Activated CD4-positive, alpha-beta memory T cell treated with anti-CD3 and anti-CD28 coated beads for 36 hours (primary cell): ENCODE measurements around the gene ANKRD6. TPM values are rescaled to one million over a fixed set of nuclear protein-coding genes. Genes with fewer than 3 reads are reported as not detected.
"Not testable (repeated sequence)": the region's sequence is repeated elsewhere in the genome, so short reads cannot be mapped to it uniquely, and the experiment has no call there.

Source experiments
- CTCF ChIA-PET: fragments of 350-600 bp; sonication (Branson Sonifier 250); formaldehyde crosslinking; loops from one replicate; lab custom pipeline; 2021; ENCODE audit warnings: antibody characterized with exemption, inconsistent platforms; lab: Charles Lee
- POLR2A ChIA-PET: fragments of 350-600 bp; sonication (Branson Sonifier 250); formaldehyde crosslinking; loops from one replicate; lab custom pipeline; 2021; ENCODE audit warnings: antibody characterized with exemption; lab: Charles Lee
- DNase-seq: peaks from one replicate; pipeline ENCODE4 v3.0.0-alpha.2; 2020
- H3K27ac Mint-ChIP-seq: one replicate; pipeline ENCODE4 v1.8.0; 2021; ENCODE audit warnings: mixed read lengths
- H3K27me3 Mint-ChIP-seq: one replicate; pipeline ENCODE4 v1.8.0; 2021; ENCODE audit warnings: mixed read lengths
- H3K36me3 Mint-ChIP-seq: one replicate; pipeline ENCODE4 v1.8.0; 2021; ENCODE audit warnings: mixed read lengths
- H3K4me1 Mint-ChIP-seq: one replicate; pipeline ENCODE4 v1.8.0; 2021; ENCODE audit warnings: low read depth, mixed read lengths
- H3K4me3 Mint-ChIP-seq: one replicate; pipeline ENCODE4 v1.8.0; 2021; ENCODE audit warnings: mild to moderate bottlenecking, mixed read lengths
- H3K9me3 Mint-ChIP-seq: one replicate; pipeline ENCODE4 v1.8.0; 2021; ENCODE audit warnings: mixed read lengths
- intact Hi-C: fragments of 100-400 bp; cut with micrococcal nuclease; formaldehyde crosslinking; loops from one replicate; pipeline ENCODE4 v1.15.1; 2023
- total RNA-seq, 2 experiments: library from RNA; stranded (reverse); gene quantifications; one replicate each; pipeline ENCODE4 v1.2.3, GENCODE V29; 2021

The ANKRD6 gene
- total RNA-seq, 2 experiments from 2014 or later: 3.1 to 4.0 TPM

DNA sequence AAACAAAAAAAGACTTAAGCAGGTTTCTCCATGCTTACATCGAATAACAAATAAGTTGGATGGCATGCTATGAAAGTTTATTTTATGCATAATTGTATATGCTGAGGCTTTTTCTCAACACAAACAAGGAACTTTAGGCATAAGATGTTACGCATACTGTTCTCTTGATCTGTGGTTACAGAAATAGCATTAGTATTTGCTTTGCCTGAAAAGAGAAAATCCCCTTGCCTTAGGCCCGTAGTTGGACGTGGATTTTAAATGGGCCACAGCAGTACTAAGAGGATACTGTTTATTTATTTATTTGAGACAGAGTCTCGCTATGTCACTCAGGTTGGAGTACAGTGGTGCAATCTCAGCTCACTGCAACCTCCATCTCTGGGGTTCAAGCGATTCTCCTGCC lies 186.6 kb downstream of the ANKRD6 start:
- POLR2A ChIA-PET: no interaction called here
- intact Hi-C loops: no loop called here
- no peaks in the 10 kb centered on the region for H3K36me3 Mint-ChIP-seq

DNA sequence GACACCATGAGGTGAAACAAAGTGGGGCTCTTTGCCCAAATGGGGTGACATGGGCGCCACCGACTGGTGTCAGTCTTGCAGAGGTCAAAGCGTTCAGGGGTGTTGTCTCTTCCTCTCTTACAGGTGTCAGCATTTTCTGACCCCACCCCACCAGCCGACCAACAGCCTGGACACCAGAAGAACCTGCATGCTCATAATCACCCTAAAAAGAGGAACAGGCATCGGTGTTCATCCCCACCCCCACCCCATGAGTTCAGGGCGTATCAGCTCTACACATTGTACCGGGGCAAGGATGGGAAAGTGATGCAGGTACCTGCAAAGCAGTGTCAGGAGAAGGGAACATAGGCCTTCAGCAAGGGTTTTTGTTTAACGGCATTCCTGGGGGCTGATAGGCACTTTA lies 190.8 kb downstream of the ANKRD6 start:
- intact Hi-C loops: no loop called here

More for the DNA sequence above, 186.6 kb downstream of the ANKRD6 start:
- CTCF ChIA-PET: interaction anchor here (1.0 to 1.5 kb wide), 3 partner anchors 11 to 247 kb away, joined by 3 to 5 read pairs (median 3); no protein-coding TSS in a partner anchor
- Mint-ChIP-seq H3K4me3 (no peak overlapping the region), H3K4me1 (no peaks in the 10 kb centered on the region), H3K27me3 (no peaks in the 10 kb centered on the region), H3K9me3 (no peaks in the 10 kb centered on the region), H3K27ac (no peak overlapping the region)
- no peak for DNase-seq

DNA sequence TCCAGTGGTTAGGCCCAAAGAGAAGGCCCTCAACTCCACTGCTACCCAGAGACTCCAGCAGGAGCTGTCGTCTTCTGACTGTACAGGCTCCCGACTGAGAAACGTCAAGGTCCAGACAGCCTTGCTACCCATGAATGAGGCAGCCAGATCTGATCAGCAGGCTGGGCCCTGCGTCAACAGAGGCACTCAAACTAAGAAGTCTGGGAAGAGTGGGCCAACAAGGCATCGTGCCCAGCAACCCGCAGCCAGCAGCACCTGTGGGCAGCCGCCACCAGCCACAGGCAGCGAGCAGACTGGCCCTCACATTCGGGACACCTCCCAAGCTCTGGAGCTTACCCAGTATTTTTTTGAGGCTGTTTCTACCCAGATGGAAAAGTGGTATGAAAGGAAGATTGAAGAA lies 197.5 kb downstream of the ANKRD6 start:
- POLR2A ChIA-PET: no interaction called here

More for the DNA sequence above, 190.8 kb downstream of the ANKRD6 start:
- Mint-ChIP-seq H3K4me1 (no peaks in the 10 kb centered on the region), H3K27ac (no peak overlapping the region), H3K36me3 (no peaks in the 10 kb centered on the region), H3K27me3 (no peaks in the 10 kb centered on the region), H3K9me3 (no peaks in the 10 kb centered on the region), H3K4me3 (no peak overlapping the region)
- CTCF ChIA-PET: interaction anchor here (1.1 kb wide), 1 partner anchor 13 kb away, joined by 6 read pairs; no protein-coding TSS in a partner anchor
- POLR2A ChIA-PET: no interaction called here
- no peak for DNase-seq

DNA sequence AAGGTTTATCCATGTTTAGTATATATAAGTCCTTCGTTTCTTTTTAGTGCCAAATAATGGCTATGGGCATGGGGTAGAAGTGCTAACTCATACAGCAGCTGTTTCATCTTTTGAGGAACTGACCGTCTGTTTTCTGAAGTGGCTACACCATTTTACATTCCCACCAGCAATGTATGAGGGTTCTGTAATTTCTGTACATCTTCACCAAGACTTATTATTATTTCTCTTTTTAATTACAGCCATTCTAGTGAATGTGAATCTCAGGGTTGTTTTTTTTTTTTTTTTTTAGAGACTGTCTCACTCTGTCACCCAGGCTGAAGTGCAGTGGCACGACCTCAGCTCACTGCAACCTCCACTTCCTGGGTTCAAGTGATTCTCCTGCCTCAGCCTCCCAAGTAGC lies 203.5 kb downstream of the ANKRD6 start:
- H3K27me3 Mint-ChIP-seq, H3K4me3 Mint-ChIP-seq, H3K9me3 Mint-ChIP-seq, POLR2A ChIA-PET, intact Hi-C loops, H3K27ac Mint-ChIP-seq, DNase-seq: not testable (repeated sequence)
- peaks cover 32% of the 10 kb centered on the region for H3K4me1 Mint-ChIP-seq
- CTCF ChIA-PET: interaction anchor here (0.7 to 2.6 kb wide), 2 partner anchors 23 to 264 kb away, joined by 3 to 10 read pairs; no protein-coding TSS in a partner anchor
- peaks cover 26% of the 10 kb centered on the region for H3K36me3 Mint-ChIP-seq

More for the DNA sequence above, 197.5 kb downstream of the ANKRD6 start:
- CTCF ChIA-PET: interaction anchor here (1.1 kb wide), 1 partner anchor 258 kb away, joined by 4 read pairs; no protein-coding TSS in a partner anchor
- H3K4me3 Mint-ChIP-seq: no peak overlapping the region
- intact Hi-C loops: no loop called here
- no peak for DNase-seq
- no peaks in the 10 kb centered on the region for H3K27me3 Mint-ChIP-seq
- no peaks in the 10 kb centered on the region for H3K4me1 Mint-ChIP-seq
- no peaks in the 10 kb centered on the region for H3K9me3 Mint-ChIP-seq
- peaks cover 8% of the 10 kb centered on the region for H3K36me3 Mint-ChIP-seq
- no peak overlapping the region for H3K27ac Mint-ChIP-seq

DNA sequence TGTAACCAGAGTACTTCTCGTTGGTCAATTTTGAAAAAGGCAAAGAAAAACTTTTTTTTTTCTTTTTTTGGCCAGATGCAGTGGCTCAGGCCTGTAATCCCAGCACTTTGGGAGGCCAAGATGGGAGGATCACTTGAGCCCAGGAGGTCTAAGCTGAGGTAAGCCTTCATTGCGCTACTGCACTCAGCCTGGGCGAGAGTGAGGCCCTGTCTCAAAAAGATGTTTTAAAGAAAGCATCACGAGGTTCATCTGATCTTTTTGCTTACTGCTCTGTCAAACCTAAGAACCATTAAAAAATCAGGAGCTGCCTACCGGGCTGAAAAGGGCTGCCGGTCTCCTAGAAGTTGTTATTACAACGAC lies 205.0 kb downstream of the ANKRD6 start:
- peaks cover 27% of the 10 kb centered on the region for H3K36me3 Mint-ChIP-seq
- CTCF ChIA-PET: interaction anchor here (0.8 to 3.6 kb wide), 6 partner anchors 182 to 655 kb away, joined by 3 to 21 read pairs (median 7); partner anchors contain the start of genes ANKRD6 and MDN1
- no peaks in the 10 kb centered on the region for H3K27me3 Mint-ChIP-seq
- H3K9me3 Mint-ChIP-seq: no peaks in the 10 kb centered on the region
- peak overlapping the region; percentile 96 for H3K27ac Mint-ChIP-seq
- intact Hi-C loops: loop anchor here (1.0 to 2.0 kb wide), 5 partner anchors 28 to 949 kb away; partner anchors contain the start of genes ANKRD6, CASP8AP2, MAP3K7 and PNRC1
- POLR2A ChIA-PET: interaction anchor here (0.6 to 1.1 kb wide), 10 partner anchors 15 to 556 kb away, joined by 3 to 7 read pairs (median 3); partner anchors contain the start of genes CASP8AP2, MDN1, RRAGD and UBE2J1
- no peak for DNase-seq
- peaks cover 32% of the 10 kb centered on the region for H3K4me1 Mint-ChIP-seq
- peak overlapping the region; percentile 81 for H3K4me3 Mint-ChIP-seq

DNA sequence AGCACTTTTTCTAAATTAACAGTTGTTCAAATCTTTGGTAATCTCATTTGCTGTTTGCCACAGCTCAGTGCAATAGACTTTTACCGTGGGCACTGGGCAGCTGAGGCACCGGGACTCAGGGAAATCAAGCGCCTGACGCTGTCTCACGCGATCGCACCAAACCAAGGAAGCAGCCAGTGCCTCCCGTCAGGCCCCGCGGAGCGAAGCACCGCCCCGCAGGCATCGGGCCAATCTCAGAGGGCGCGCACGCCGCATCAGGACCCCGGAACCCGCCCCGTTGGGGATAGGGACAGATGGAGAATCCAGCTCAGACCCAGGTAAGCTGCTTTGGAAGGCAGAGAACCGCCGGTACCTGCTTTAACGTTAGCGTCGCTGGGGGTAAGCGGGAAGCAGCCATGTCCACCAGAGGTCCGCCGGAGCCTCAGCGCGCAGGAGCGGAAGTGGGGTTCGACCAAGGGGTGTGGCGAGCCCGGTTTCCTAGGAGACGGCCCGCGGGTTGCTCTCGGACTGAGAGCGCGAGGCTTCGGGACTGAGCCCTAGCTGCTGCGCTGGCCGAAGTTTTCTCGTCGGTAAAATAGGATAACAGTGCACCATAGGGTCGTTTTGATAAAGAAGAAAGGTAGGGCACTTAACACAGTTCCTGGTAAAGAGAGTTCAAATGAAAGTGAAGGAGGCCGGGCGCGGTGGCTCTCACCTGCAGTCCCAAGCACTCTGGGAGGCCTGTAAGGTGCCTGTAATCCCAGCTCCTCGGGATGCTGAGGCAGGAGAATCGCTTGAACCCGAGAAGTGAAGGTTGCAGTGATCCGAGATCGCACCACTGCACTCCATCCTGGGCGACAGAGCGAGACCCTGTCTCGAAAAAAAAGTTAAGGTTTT lies 205.6 kb downstream of the ANKRD6 start, which contains the start of gene LYRM2:
LYRM2 (minus strand) TSS at position 428 of the 876 bp plus-strand sequence; CDS start at position 397, 31 bp downstream.
- peaks cover 32% of the 10 kb centered on the region for H3K4me1 Mint-ChIP-seq
- DNase-seq: peak; percentile 95
- intact Hi-C loops: loop anchor here (1.0 to 2.0 kb wide), 5 partner anchors 28 to 949 kb away; partner anchors contain the start of genes ANKRD6, CASP8AP2, MAP3K7 and PNRC1
- ChIA-PET CTCF (interaction anchor here (0.8 to 3.6 kb wide), 7 partner anchors 9 to 656 kb away, joined by 3 to 21 read pairs (median 4); partner anchors contain the start of genes ANKRD6 and MDN1), POLR2A (interaction anchor here (0.8 to 1.5 kb wide), 10 partner anchors 15 to 556 kb away, joined by 3 to 5 read pairs (median 3); partner anchors contain the start of genes ANKRD6, CASP8AP2, RRAGD and UBE2J1)
- H3K36me3 Mint-ChIP-seq: peaks cover 33% of the 10 kb centered on the region
- peak within 1 kb of the TSS; percentile 81 for H3K4me3 Mint-ChIP-seq
- H3K27ac Mint-ChIP-seq: peak within 1 kb of the TSS; percentile 96
- H3K9me3 Mint-ChIP-seq: no peaks in the 10 kb centered on the region
- H3K27me3 Mint-ChIP-seq: no peaks in the 10 kb centered on the region

DNA sequence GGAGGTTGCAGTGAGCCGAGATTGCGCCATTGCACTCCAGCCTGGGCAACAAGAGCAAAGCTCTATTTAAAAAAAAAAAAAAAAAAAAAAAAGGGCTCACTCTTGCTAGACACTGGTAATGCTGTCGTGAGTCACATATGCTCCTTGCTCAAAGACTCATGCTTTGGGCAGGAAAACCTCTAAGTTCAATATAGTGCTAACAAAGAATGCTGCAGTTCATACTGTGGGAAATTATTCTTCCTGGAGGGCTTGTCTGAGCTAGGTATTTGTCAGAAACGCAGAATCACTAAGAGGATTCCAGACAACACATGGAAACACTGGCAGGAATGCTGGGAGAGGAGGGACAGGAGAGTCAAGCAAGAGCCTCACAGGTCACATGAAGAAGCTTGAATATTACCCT lies 207.9 kb downstream of the ANKRD6 start:
- no peak overlapping the region for H3K27ac Mint-ChIP-seq
- no peak overlapping the region for H3K4me3 Mint-ChIP-seq
- intact Hi-C loops: no loop called here
- H3K9me3 Mint-ChIP-seq: no peaks in the 10 kb centered on the region
- no peaks in the 10 kb centered on the region for H3K27me3 Mint-ChIP-seq
- CTCF ChIA-PET: interaction anchor here (0.5 to 3.6 kb wide), 2 partner anchors 209 to 284 kb away, joined by 4 to 21 read pairs; partner anchors contain the start of gene ANKRD6
- POLR2A ChIA-PET: no interaction called here
- no peak for DNase-seq
- H3K4me1 Mint-ChIP-seq: peaks cover 32% of the 10 kb centered on the region
- peaks cover 39% of the 10 kb centered on the region for H3K36me3 Mint-ChIP-seq

DNA sequence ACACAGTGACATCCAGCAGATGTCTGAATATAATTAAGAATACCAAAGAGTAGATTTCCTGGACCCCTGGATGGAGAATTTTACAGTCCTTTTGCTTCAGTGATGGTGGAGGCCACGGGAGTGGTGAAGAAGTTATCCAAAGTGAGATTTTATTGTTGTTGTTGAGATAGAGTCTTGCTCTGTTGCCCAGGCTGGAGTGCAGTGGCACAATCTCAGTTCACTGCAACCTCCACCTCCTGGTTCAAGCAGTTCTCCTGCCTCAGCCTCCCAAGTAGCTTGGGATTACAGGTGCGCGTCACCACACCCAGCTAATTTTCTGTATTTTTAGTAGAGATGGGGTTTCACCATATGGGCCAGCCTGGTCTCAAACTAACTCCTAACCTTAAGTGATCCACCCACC lies 208.6 kb downstream of the ANKRD6 start:
- H3K27me3 Mint-ChIP-seq, intact Hi-C loops, POLR2A ChIA-PET, H3K9me3 Mint-ChIP-seq, H3K4me3 Mint-ChIP-seq, H3K27ac Mint-ChIP-seq, DNase-seq: not testable (repeated sequence)
- CTCF ChIA-PET: interaction anchor here (0.6 kb wide), 1 partner anchor 269 kb away, joined by 3 read pairs; no protein-coding TSS in a partner anchor
- Mint-ChIP-seq H3K36me3 (peaks cover 37% of the 10 kb centered on the region), H3K4me1 (peaks cover 26% of the 10 kb centered on the region)

DNA sequence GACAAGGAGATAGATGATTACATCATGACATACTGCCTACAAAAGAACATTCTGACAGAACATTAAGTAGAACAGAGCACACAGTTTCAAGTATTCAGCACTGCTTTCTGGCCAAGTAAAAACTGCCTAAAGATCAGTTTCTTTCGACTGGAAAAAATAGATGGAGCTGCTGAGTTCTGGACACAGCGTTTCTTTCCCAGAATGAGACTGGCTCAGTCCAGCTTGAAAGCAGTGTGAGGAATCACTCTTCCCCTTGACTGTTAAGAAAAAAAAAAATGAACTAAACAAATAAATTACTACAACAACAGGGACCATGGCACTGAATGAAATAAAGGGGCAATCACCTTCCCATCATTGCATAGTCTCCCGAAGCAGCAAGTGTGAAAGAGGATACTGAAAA lies 210.0 kb downstream of the ANKRD6 start:
- intact Hi-C loops: no loop called here
- ChIA-PET CTCF (interaction anchor here (1.0 to 1.9 kb wide), 2 partner anchors 211 to 271 kb away, joined by 5 to 6 read pairs; no protein-coding TSS in a partner anchor), POLR2A (no interaction called here)
- no peaks in the 10 kb centered on the region for H3K9me3 Mint-ChIP-seq
- peaks cover 43% of the 10 kb centered on the region for H3K36me3 Mint-ChIP-seq
- H3K4me1 Mint-ChIP-seq: peaks cover 16% of the 10 kb centered on the region
- no peak overlapping the region for H3K4me3 Mint-ChIP-seq
- H3K27ac Mint-ChIP-seq: no peak overlapping the region
- no peaks in the 10 kb centered on the region for H3K27me3 Mint-ChIP-seq
- DNase-seq: no peak

DNA sequence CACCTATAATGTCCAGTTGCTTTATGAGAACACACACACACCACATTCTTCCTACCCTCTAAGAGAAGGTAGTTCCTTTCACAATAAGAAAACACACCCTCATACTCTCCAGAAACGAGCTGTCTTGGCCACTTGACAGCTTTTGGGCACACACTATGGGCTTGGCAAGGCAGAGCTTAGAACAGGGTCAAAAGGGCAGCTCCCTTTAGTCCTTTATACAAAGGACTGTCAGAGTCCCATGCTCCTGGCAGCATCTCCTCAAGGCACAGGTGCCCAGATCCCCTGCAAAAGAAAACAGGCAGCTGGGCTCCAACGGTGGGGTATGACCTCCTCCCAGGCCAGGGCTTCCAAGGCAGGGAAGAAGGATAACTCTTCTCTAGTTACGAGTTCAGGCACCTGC lies 210.5 kb downstream of the ANKRD6 start:
- intact Hi-C loops: no loop called here
- Mint-ChIP-seq H3K9me3 (no peaks in the 10 kb centered on the region), H3K27me3 (no peaks in the 10 kb centered on the region), H3K4me3 (no peak overlapping the region), H3K27ac (no peak overlapping the region), H3K36me3 (peaks cover 43% of the 10 kb centered on the region), H3K4me1 (peaks cover 14% of the 10 kb centered on the region)
- CTCF ChIA-PET: interaction anchor here (1.9 kb wide), 1 partner anchor 271 kb away, joined by 6 read pairs; no protein-coding TSS in a partner anchor
- POLR2A ChIA-PET: no interaction called here
- DNase-seq: no peak

DNA sequence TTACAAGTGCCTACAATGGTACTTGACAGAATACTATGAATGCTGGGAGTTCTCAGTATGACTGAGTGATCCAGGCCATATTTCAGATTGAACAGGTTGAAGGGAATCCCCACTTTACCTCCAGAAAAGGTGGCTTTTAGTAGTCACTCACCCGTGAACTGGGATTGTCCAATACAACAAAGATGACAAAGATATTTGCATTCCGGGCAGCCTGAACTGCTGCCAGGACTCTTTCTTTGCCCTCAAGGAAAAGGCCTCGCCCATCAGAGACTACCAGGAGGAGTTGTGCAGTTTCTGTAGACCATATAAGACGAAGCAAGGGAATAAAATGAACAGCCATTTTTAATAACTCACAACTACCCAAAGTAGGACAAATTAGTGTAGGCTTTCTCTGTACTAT lies 211.9 kb downstream of the ANKRD6 start:
- H3K27ac Mint-ChIP-seq: peak overlapping the region; percentile 14
- ChIA-PET CTCF (interaction anchor here (1.0 kb wide), 1 partner anchor 273 kb away, joined by 3 read pairs; no protein-coding TSS in a partner anchor), POLR2A (no interaction called here)
- intact Hi-C loops: no loop called here
- no peak for DNase-seq
- peaks cover 43% of the 10 kb centered on the region for H3K36me3 Mint-ChIP-seq
- H3K4me3 Mint-ChIP-seq: no peak overlapping the region
- H3K9me3 Mint-ChIP-seq: no peaks in the 10 kb centered on the region
- no peaks in the 10 kb centered on the region for H3K27me3 Mint-ChIP-seq
- peaks cover 3% of the 10 kb centered on the region for H3K4me1 Mint-ChIP-seq
